ENCODE results near the gene PRG3.

DNA sequence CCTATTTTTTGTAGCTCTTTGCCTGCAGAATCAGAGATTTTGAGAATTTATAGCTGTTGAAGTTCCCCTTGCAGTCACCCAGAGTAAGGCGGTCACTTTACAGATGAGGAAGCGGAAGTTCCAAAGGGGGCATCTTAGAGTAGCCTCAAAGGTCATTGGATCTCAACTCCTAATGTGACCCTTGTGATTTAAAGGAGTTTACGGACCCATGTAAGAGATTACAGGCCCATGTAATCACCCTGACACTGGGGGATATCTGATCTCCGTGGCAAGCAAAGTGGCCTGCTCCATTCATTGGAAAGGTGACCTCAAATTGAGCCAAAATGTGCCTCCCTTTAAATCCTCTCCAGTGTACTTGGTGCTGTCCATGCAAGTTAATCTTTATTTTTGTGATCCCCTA lies 27.1 kb downstream of the PRG3 start:
- TF ChIP-seq, protein P1, sequence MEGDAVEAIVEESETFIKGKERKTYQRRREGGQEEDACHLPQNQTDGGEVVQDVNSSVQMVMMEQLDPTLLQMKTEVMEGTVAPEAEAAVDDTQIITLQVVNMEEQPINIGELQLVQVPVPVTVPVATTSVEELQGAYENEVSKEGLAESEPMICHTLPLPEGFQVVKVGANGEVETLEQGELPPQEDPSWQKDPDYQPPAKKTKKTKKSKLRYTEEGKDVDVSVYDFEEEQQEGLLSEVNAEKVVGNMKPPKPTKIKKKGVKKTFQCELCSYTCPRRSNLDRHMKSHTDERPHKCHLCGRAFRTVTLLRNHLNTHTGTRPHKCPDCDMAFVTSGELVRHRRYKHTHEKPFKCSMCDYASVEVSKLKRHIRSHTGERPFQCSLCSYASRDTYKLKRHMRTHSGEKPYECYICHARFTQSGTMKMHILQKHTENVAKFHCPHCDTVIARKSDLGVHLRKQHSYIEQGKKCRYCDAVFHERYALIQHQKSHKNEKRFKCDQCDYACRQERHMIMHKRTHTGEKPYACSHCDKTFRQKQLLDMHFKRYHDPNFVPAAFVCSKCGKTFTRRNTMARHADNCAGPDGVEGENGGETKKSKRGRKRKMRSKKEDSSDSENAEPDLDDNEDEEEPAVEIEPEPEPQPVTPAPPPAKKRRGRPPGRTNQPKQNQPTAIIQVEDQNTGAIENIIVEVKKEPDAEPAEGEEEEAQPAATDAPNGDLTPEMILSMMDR (IDR thresholded peaks at IDR 0.05) = no peak
- TF ChIP-seq POLR2AphosphoS5 (IDR thresholded peaks at IDR 0.05; ENCODE audit: low read depth, low read length) = no peak

Data from Panc1 (cell line).